ENCODE measurements around the gene LRRC36. TPM values are rescaled to one million over a fixed set of nuclear protein-coding genes. Genes with fewer than 3 reads are reported as not detected.

Gene LRRC36
- total and polyA plus RNA-seq, 2 of the 13 experiments (the other 11 are each of a cell fraction or from before 2014, with no cell fraction given): 0.12 to 0.15 TPM

DNA sequence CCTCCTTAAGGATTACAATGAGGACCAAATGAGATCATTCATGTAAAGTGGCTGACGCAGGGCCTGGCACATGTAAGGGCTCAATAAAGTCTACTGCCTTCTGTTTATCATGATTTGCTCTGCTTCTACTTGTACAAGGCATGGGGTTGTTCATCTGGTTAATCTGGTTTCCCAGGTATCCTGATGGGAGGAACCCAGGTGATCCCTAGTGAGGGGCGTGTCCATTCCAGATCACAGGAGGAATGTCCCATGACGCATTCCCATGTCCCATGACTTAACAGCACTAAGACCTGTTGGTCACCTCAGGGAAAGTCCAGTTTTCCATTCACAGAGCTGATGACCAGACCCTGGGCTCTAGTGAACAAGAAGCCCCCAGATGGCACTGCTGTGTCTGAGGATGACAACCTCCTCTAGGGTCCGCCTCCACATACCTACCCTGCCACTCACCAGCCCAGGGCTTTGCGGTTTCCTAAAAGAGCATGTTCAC lies 78.2 kb downstream of the LRRC36 start:
- Histone ChIP-seq H3K4me1 (ENCODE audit: insufficient read depth, low read length) (peaks cover 20% of the 10 kb centered on the region), H3K79me2 (ENCODE audit: insufficient read depth, low read length) (no peaks in the 10 kb centered on the region), H3K9me3 (ENCODE audit: low read length) (no peaks in the 10 kb centered on the region), H3K36me3 (replicated peaks in 1 of 2; ENCODE audit: control insufficient read depth in 1 of 2, insufficient read depth in 2 of 2, low read length in 2 of 2) (no peaks in the 10 kb centered on the region), H4K20me1 (ENCODE audit: insufficient read depth, low read length) (no peaks in the 10 kb centered on the region), H3K4me2 (ENCODE audit: low read depth, low read length) (no peak overlapping the region), H3K4me3 (replicated peaks in 1 of 3; ENCODE audit: insufficient read depth in 1 of 3, low read depth in 2 of 3, low read length in 3 of 3) (no peak overlapping the region), H3K27me3 (ENCODE audit: control insufficient read depth in 1 of 2, insufficient read depth in 2 of 2, low read length in 2 of 2) (peaks cover 0 to 14% of the 10 kb centered on the region in 2 experiments; a peak in 3 of 5 replicates), H2AFZ (ENCODE audit: low read length) (no peak overlapping the region), H3K27ac (ENCODE audit: extremely low read length, insufficient read depth, low read length) (no peak overlapping the region), H3K9ac (ENCODE audit: insufficient read depth, low read depth, low read length) (no peak overlapping the region)
- no TSS peak for BruUV-seq (replicated peaks)
- ChIA-PET POLR2A (no interaction called here), CTCF (ENCODE audit: low intra/inter-chr PET ratio, low total read pairs) (interaction anchor here (1.3 kb wide), 1 partner anchor 78 kb away, joined by 3 read pairs; the partner anchor contains the start of genes KCTD19 and LRRC36)
- WGBS (ENCODE audit: low lambda C conversion rate): 46% methylated on average over 5 of the region's 5 CpGs
- no peak for DNase-seq (ENCODE audit: low spot score)
- in situ Hi-C loops (cut with HindIII; ENCODE audit: extremely low pct_ligation_motif_present, low pct_unique_long_range_greater_than_20kb): no loop called here
- ATAC-seq: no peak
- no peak for FAIRE-seq
- intact Hi-C loops (cut with micrococcal nuclease; ENCODE audit: unreplicated experiment): no loop called here
- no peak for TF ChIP-seq RCOR2 (CRISPR knock-in tag; IDR thresholded peaks at IDR 0.05)
- TF ChIP-seq, protein P1, sequence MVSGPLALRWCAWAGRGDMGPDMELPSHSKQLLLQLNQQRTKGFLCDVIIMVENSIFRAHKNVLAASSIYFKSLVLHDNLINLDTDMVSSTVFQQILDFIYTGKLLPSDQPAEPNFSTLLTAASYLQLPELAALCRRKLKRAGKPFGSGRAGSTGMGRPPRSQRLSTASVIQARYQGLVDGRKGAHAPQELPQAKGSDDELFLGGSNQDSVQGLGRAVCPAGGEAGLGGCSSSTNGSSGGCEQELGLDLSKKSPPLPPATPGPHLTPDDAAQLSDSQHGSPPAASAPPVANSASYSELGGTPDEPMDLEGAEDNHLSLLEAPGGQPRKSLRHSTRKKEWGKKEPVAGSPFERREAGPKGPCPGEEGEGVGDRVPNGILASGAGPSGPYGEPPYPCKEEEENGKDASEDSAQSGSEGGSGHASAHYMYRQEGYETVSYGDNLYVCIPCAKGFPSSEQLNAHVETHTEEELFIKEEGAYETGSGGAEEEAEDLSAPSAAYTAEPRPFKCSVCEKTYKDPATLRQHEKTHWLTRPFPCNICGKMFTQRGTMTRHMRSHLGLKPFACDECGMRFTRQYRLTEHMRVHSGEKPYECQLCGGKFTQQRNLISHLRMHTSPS (CRISPR knock-in tag; IDR thresholded peaks at IDR 0.05; ENCODE audit: low read depth): no peak
- no peak for TF ChIP-seq ZNF30 (CRISPR knock-in tag; IDR thresholded peaks at IDR 0.05)
- no peak for TF ChIP-seq CBX2 (IDR thresholded peaks at IDR 0.05; ENCODE audit: low read depth, low read length)
- TF ChIP-seq CBX2 (CRISPR knock-in tag; IDR thresholded peaks at IDR 0.05; ENCODE audit: low read depth): no peak
- TF ChIP-seq HNF4G (IDR thresholded peaks at IDR 0.05; ENCODE audit: borderline replicate concordance, low read depth, low read length): no peak
- TF ChIP-seq HNF4G (CRISPR knock-in tag; IDR thresholded peaks at IDR 0.05; ENCODE audit: borderline replicate concordance, low read depth): no peak
- TF ChIP-seq GATAD1 (CRISPR knock-in tag; IDR thresholded peaks at IDR 0.05): no peak
- TF ChIP-seq ZNF678 (CRISPR knock-in tag; IDR thresholded peaks at IDR 0.05): no peak
- no peak for TF ChIP-seq HDAC6 (IDR thresholded peaks at IDR 0.05; ENCODE audit: low read depth, low read length)
